Peyer's patch (tissue), 4 donors: ENCODE measurements around the gene F13B. TPM values are rescaled to one million over a fixed set of nuclear protein-coding genes. Genes with fewer than 3 reads are reported as not detected.

ENCODE experiments used
- DNase-seq, 3 donors: peaks; one replicate each; pipeline ENCODE4 v3.0.0-alpha.2; 2017 to 2019
- H3K27ac ChIP-seq, 4 donors: fragments of 200-600 bp; sonication (generic); one replicate each; pipeline ENCODE4 v1.5.1; 2016 to 2019
- H3K27me3 ChIP-seq, 2 donors: fragments of 200-600 bp; sonication (generic); one replicate each; pipeline ENCODE4 v1.5.1; 2019
- H3K36me3 ChIP-seq, 3 donors: fragments of 200-600 bp; sonication (generic); one replicate each; pipeline ENCODE4 v1.5.1; 2016 to 2019
- H3K4me1 ChIP-seq, 4 donors: fragments of 200-600 bp; sonication (generic); one replicate each; pipeline ENCODE4 v1.5.1; 2016 to 2019
- H3K4me3 ChIP-seq, 4 donors: fragments of 200-600 bp; sonication (generic); 1 replicate in 3 of 4; 2 replicates in 1 of 4; pipeline ENCODE4 v1.5.1; 2016 to 2019; ENCODE audit warnings: mild to moderate bottlenecking in 1 of 4
- H3K9me3 ChIP-seq, 4 donors: fragments of 200-600 bp; sonication (generic); one replicate each; pipeline ENCODE4 v1.5.1; 2016 to 2019; ENCODE audit warnings: mild to moderate bottlenecking in 1 of 4
- POLR2A ChIP-seq, 2 donors: fragments of 450-650 bp; IDR thresholded peaks; one replicate each; pipeline ENCODE4 v1.5.1; 2017; ENCODE audit warnings: antibody characterized with exemption in 2 of 2, mild to moderate bottlenecking in 2 of 2, moderate library complexity in 2 of 2
- total RNA-seq, 4 donors: library from RNA; depleted of rRNA; stranded (reverse); fragments of >200 nt; gene quantifications; one replicate each; pipeline ENCODE4 v1.1.0, GENCODE V29; 2016
- TF ChIP-seq, protein P1 (sequence below), 6 experiments: fragments of 450-650 bp in 4 of 6; fragments of 200-600 bp in 2 of 6; sonication (generic) in 1 of 6; IDR thresholded peaks; one replicate each; pipeline ENCODE4 v1.5.1; 2017 to 2019; ENCODE audit warnings: antibody characterized with exemption in 6 of 6, mild to moderate bottlenecking in 3 of 6, moderate library complexity in 1 of 6

F13B gene
- total RNA-seq, 4 donors from 2014 or later = not detected

DNA sequence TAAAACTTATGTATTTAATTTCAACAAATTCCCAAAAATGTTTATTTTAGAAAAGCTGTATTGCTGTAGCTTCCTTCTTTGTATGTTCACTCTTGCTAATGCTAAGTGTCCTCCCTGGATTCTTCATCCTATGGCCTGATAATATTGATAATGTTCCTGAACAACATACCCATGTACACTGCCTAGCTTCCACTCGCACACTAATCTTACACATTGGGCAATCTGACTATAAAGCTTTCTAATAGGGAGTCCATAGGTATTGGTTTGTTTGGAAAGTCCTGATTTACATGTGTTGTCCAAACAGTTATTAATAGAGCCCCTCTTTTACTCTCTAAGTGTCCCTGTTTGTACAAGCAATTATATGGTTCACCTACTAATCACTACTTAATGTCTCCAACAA is 783 bp downstream of the F13B start:
- Histone ChIP-seq H3K4me3 (no peak overlapping the region), H3K9me3 (no peaks in the 10 kb centered on the region), H3K27me3 (no peaks in the 10 kb centered on the region), H3K4me1 (no peaks in the 10 kb centered on the region), H3K36me3 (no peaks in the 10 kb centered on the region), H3K27ac (no peak overlapping the region)
- TF ChIP-seq, protein P1, sequence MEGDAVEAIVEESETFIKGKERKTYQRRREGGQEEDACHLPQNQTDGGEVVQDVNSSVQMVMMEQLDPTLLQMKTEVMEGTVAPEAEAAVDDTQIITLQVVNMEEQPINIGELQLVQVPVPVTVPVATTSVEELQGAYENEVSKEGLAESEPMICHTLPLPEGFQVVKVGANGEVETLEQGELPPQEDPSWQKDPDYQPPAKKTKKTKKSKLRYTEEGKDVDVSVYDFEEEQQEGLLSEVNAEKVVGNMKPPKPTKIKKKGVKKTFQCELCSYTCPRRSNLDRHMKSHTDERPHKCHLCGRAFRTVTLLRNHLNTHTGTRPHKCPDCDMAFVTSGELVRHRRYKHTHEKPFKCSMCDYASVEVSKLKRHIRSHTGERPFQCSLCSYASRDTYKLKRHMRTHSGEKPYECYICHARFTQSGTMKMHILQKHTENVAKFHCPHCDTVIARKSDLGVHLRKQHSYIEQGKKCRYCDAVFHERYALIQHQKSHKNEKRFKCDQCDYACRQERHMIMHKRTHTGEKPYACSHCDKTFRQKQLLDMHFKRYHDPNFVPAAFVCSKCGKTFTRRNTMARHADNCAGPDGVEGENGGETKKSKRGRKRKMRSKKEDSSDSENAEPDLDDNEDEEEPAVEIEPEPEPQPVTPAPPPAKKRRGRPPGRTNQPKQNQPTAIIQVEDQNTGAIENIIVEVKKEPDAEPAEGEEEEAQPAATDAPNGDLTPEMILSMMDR (IDR thresholded peaks at IDR 0.05) = no peak
- TF ChIP-seq POLR2A (IDR thresholded peaks at IDR 0.05) = no peak
- no peak for DNase-seq

DNA sequence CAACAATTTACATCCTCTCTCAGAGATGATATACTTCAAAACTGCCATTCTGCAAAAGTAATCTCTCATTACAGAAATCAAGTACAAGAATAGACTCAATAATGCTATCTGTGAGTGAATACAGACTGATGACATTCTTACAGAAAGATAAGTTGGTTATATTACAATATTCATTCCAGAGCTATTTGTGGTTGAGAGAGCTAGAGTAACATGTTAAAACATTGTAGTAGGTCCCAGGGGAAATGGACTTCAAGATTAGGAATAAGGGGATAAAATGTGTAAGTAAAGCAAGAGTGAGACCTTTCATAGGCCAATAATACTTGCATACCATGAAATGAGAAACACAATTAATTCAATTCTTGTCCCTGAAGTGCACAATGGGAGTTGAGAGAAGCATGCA is 1.5 kb downstream of the F13B start:
- no peaks in the 10 kb centered on the region for H3K4me1 ChIP-seq
- H3K4me3 ChIP-seq = no peak overlapping the region
- H3K9me3 ChIP-seq = no peaks in the 10 kb centered on the region
- H3K36me3 ChIP-seq = no peaks in the 10 kb centered on the region
- H3K27me3 ChIP-seq = no peaks in the 10 kb centered on the region
- no peak for DNase-seq
- H3K27ac ChIP-seq = no peak overlapping the region
- no peak for TF ChIP-seq POLR2A (IDR thresholded peaks at IDR 0.05)
- TF ChIP-seq, protein P1 (IDR thresholded peaks at IDR 0.05) = no peak

DNA sequence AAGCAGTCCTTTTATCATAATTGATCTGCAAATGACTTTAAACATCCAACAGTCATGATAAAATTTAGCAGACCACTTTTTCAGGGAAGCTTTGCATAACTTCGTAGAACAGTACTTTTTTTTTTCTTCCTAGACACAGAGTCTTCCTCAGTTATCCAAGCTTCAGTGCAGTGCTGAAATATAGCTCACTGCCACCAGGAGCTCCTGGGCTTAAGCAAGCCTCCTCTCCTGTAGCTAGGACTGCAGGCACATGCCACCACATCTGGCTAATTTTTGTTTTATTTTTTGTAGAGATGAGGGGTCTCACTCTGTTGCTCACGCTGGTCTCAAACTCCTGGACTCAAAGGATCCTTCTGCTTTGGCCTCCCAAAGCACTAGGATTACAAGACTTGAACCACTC is 3.8 kb downstream of the F13B start:
- no peak overlapping the region for H3K4me3 ChIP-seq
- no peaks in the 10 kb centered on the region for H3K36me3 ChIP-seq
- H3K9me3 ChIP-seq = no peaks in the 10 kb centered on the region
- DNase-seq = no peak
- no peak overlapping the region for H3K27ac ChIP-seq
- no peaks in the 10 kb centered on the region for H3K27me3 ChIP-seq
- H3K4me1 ChIP-seq = no peaks in the 10 kb centered on the region
- TF ChIP-seq, protein P1 (IDR thresholded peaks at IDR 0.05) = no peak
- TF ChIP-seq POLR2A (IDR thresholded peaks at IDR 0.05) = no peak

DNA sequence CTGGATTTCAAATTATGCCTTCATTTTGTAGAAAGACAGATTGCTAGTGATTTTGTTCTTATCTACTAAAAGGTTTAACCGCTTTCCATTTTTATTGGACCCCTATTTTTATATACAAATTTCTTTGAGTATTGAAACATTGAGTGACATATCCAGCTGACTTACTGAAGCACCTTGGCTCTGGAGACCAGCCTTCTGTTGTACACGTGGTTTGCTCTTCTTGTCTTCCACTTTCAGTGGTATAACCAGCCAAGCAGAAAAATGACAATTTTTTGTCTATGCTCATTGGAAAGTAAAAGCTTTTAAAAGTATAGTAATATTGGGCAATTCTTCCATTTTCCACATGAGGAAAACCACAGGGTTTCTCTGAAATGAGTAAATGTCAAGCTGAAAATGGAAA is 4.4 kb downstream of the F13B start:
- TF ChIP-seq, protein P1 (IDR thresholded peaks at IDR 0.05) = no peak
- no peak for TF ChIP-seq POLR2A (IDR thresholded peaks at IDR 0.05)
- H3K4me3 ChIP-seq = no peak overlapping the region
- no peaks in the 10 kb centered on the region for H3K36me3 ChIP-seq
- no peak for DNase-seq
- H3K9me3 ChIP-seq = no peaks in the 10 kb centered on the region
- no peak overlapping the region for H3K27ac ChIP-seq
- no peaks in the 10 kb centered on the region for H3K4me1 ChIP-seq
- no peaks in the 10 kb centered on the region for H3K27me3 ChIP-seq

DNA sequence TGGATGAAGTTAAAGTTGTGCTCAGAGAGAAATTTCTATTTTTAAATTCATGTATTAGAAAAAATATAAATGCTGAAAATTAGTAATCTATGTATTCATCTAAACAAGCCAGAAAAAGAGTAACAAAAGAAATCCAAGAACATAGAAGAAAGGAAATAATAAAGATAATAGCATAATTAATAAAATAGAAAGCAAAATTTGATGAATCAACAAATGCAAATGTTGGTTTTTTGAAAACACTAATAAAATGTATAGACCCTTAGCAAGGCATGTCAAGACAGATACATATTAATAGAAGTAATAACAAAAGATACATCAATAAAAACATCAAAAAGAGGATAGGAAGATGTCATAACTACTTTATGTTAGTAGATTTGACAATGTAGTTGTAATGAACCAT is 18.0 kb downstream of the F13B start:
- Histone ChIP-seq H3K9me3 (no peaks in the 10 kb centered on the region), H3K4me3 (no peak overlapping the region), H3K36me3 (no peaks in the 10 kb centered on the region), H3K27me3 (no peaks in the 10 kb centered on the region), H3K4me1 (no peaks in the 10 kb centered on the region), H3K27ac (no peak overlapping the region)
- DNase-seq = no peak
- TF ChIP-seq, protein P1 (IDR thresholded peaks at IDR 0.05) = no peak
- TF ChIP-seq POLR2A (IDR thresholded peaks at IDR 0.05) = no peak

DNA sequence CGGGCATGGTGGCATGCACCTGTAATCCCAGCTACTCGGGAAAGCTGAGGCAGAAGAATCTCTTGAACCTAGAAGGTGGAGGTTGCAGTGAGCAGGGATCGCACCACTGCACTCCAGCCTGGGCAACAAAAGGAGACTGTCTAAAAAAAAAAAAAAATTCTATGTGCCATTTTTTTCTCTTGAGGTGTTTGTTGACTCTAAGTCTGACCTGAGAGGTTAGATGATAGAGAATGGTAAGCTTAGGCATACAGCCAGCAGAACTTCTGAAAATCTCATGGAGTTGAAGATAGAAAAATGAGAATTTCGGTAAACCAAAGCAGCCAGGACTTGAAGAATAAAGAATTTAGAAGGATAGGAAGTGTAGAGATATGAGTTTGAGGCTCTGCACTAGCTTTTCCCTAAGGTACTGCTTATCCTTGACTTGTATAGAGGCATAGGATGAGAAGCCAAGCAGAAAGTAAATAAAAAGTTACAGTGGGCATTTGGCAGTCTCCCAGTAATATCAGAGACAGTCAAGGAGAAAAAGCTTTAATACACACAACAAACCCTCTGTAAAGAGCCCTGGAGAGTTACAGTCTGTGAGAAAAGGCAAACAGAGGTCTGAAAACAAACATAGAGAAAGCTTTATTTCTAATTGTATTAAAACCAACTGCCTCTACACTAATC is 24.3 kb downstream of the F13B start:
- Histone ChIP-seq H3K27ac (no peak overlapping the region), H3K4me1 (no peaks in the 10 kb centered on the region), H3K9me3 (no peaks in the 10 kb centered on the region), H3K36me3 (no peaks in the 10 kb centered on the region), H3K4me3 (no peak overlapping the region), H3K27me3 (no peaks in the 10 kb centered on the region)
- TF ChIP-seq POLR2A (IDR thresholded peaks at IDR 0.05) = no peak
- TF ChIP-seq, protein P1 (IDR thresholded peaks at IDR 0.05) = no peak
- DNase-seq = no peak
